Muscle of back (tissue), 11 donors: ENCODE results near the gene C11orf91. TPM values are rescaled to one million over a fixed set of nuclear protein-coding genes. Genes with fewer than 3 reads are reported as not detected.
A peak's percentile ranks its signal among the peaks of the same experiment; 100 is the strongest.
"Not testable (repeated sequence)": the region's sequence is repeated elsewhere in the genome, so short reads cannot be mapped to it uniquely, and the experiment has no call there.

Experiments used
- DNase-seq, 3 donors: peaks; one replicate each; pipeline versions ENCODE4 v3.0.0 to v3.0.0-alpha.2; 2013
- polyA plus RNA-seq, 10 donors: library from polyadenylated mRNA; unstranded; fragments of 120-200 nt; gene quantifications; one replicate each; pipeline ENCODE4 v1.2.1, GENCODE V29; 2013; ENCODE audit not compliant: insufficient read length in 10 of 10

The C11orf91 gene
- polyA plus RNA-seq, 10 donors: not detected

GRCh38 chr11:33722590-33723234 is 22.1 kb upstream of the C11orf91 start:
- peak in 1 of 3 donors; percentile 49 for DNase-seq

GRCh38 chr11:33721984-33722383 is 21.4 kb upstream of the C11orf91 start:
- no peak for DNase-seq

- DNase-seq: peak in 1 of 3 donors; percentile 65
Observed at GRCh38 chr11:33721426-33721825, 20.8 kb upstream of the C11orf91 start.

- no peak for DNase-seq
Observed at GRCh38 chr11:33719587-33719986, 19.0 kb upstream of the C11orf91 start.

- DNase-seq: no peak
Observed at GRCh38 chr11:33718440-33718839, 17.8 kb upstream of the C11orf91 start.

GRCh38 chr11:33716243-33716642 is 15.6 kb upstream of the C11orf91 start:
- no peak for DNase-seq

GRCh38 chr11:33713856-33714398 is 13.3 kb upstream of the C11orf91 start:
- no peak for DNase-seq

- no peak for DNase-seq
Observed at GRCh38 chr11:33713151-33713855, 12.7 kb upstream of the C11orf91 start.

GRCh38 chr11:33712436-33712835 is 11.8 kb upstream of the C11orf91 start:
- DNase-seq: no peak

GRCh38 chr11:33709466-33709865 is 8.8 kb upstream of the C11orf91 start:
- peak in 1 of 3 donors; percentile 48 for DNase-seq

- no peak for DNase-seq
Observed at GRCh38 chr11:33708985-33709384, 8.4 kb upstream of the C11orf91 start.

- not testable (repeated sequence) for DNase-seq
Observed at GRCh38 chr11:33707831-33708230, 7.2 kb upstream of the C11orf91 start.

- peak in 1 of 3 donors; percentile 38 for DNase-seq
Observed at GRCh38 chr11:33706966-33707365, 6.3 kb upstream of the C11orf91 start.

GRCh38 chr11:33706546-33706945 is 5.9 kb upstream of the C11orf91 start:
- peak in 1 of 3 donors; percentile 32 for DNase-seq

- DNase-seq: no peak
Observed at GRCh38 chr11:33704240-33705002, 3.8 kb upstream of the C11orf91 start.

- no peak for DNase-seq
Observed at GRCh38 chr11:33703788-33704187, 3.2 kb upstream of the C11orf91 start.

GRCh38 chr11:33703234-33703633 is 2.6 kb upstream of the C11orf91 start:
- DNase-seq: no peak

- peak; percentile 57 to 83 (median 69) for DNase-seq
Observed at GRCh38 chr11:33701302-33702230, 940 bp upstream of the C11orf91 start.

- DNase-seq: peak in 1 of 3 donors; percentile 75
Observed at GRCh38 chr11:33700063-33700501, 544 bp downstream of the C11orf91 start.

GRCh38 chr11:33699515-33700062 is 1.0 kb downstream of the C11orf91 start:
- no peak for DNase-seq

- DNase-seq: no peak
Observed at GRCh38 chr11:33698921-33699320, 1.7 kb downstream of the C11orf91 start.
